Endothelial cell of umbilical vein (primary cell): Measurements from ENCODE around the gene TRIM52. TPM values are rescaled to one million over a fixed set of nuclear protein-coding genes. Genes with fewer than 3 reads are reported as not detected.

Experiments used
- BruUV-seq: library from RNA; stranded (reverse); fragments of 400-500 nt; replicated peaks from 2 replicates; lab custom pipeline; 2021; lab: Mats Ljungman, UMichigan
- CTCF ChIA-PET: fragments of 300-600, 350-600 bp; sonication (Branson Sonifier 250); formaldehyde crosslinking; loops from one replicate; lab custom pipeline; 2021; ENCODE audit warnings: antibody characterized with exemption, inconsistent platforms; lab: Charles Lee
- POLR2A ChIA-PET: fragments of 300-600, 350-600 bp; sonication (Branson Sonifier 250); formaldehyde crosslinking; loops from one replicate; lab custom pipeline; 2021; ENCODE audit warnings: antibody characterized with exemption, inconsistent platforms; lab: Charles Lee
- DNase-seq: peaks from one replicate; pipeline ENCODE4 v3.0.0-alpha.2; 2011; ENCODE audit warnings: low read depth, low spot score
- FAIRE-seq: peaks from 2 replicates; lab custom pipeline; 2011; peaks lifted over from hg19 to GRCh38; lab: Jason Lieb, UNC
- H2AFZ ChIP-seq: 2 replicates; pipeline ENCODE4 v1.6.0; 2012; ENCODE audit warnings: low read depth, low read length, control low read depth, inconsistent platforms
- H3K27ac ChIP-seq: 2 replicates; pipeline ENCODE4 v1.5.1; 2011; ENCODE audit warnings: low read depth, mild to moderate bottlenecking, control low read depth, low read length, moderate library complexity; ENCODE audit not compliant: insufficient read depth
- H3K27me3 ChIP-seq, 2 experiments: 2 replicates each; pipeline versions ENCODE4 v1.6.0 to v1.6.1; 2011; ENCODE audit warnings: low read length in 2 of 2, mixed read lengths in 1 of 2; ENCODE audit not compliant: control insufficient read depth in 2 of 2, insufficient read depth in 2 of 2
- H3K36me3 ChIP-seq, 2 experiments: 2 replicates in 1 of 2; 3 replicates in 1 of 2; pipeline ENCODE4 v1.5.1; 2011; ENCODE audit warnings: low read length in 2 of 2, mild to moderate bottlenecking in 1 of 2, moderate library complexity in 1 of 2; ENCODE audit not compliant: control insufficient read depth in 2 of 2, insufficient read depth in 2 of 2; ENCODE audit errors: extremely low read depth in 1 of 2
- H3K4me1 ChIP-seq: 3 replicates; pipeline ENCODE4 v1.5.1; 2011; ENCODE audit warnings: mild to moderate bottlenecking, low read length; ENCODE audit not compliant: control insufficient read depth, insufficient read depth; ENCODE audit errors: extremely low read depth
- H3K4me2 ChIP-seq: 2 replicates; pipeline ENCODE4 v1.6.1; 2011; ENCODE audit warnings: low read length, control low read depth, mixed read lengths; ENCODE audit not compliant: insufficient read depth
- H3K4me3 ChIP-seq, 3 experiments: fragments of 200-600 bp in 1 of 3; sonication (generic), shearing (Covaris generic) in 1 of 3; replicated peaks in 1 of 3; 2 replicates each; pipeline ENCODE4 v1.5.1; 2011 to 2016; ENCODE audit warnings: control low read depth in 3 of 3, low read length in 3 of 3, mild to moderate bottlenecking in 2 of 3, inconsistent platforms in 1 of 3, low read depth in 1 of 3, moderate library complexity in 1 of 3; ENCODE audit not compliant: insufficient read depth in 1 of 3
- H3K79me2 ChIP-seq: 2 replicates; pipeline ENCODE4 v1.6.0; 2012; ENCODE audit warnings: low read length, inconsistent platforms; ENCODE audit not compliant: control insufficient read depth, insufficient read depth
- H3K9ac ChIP-seq: replicated peaks from 2 replicates; pipeline ENCODE3; 2011; ENCODE audit warnings: low read length, control low read depth; ENCODE audit not compliant: insufficient read depth; ENCODE audit errors: extremely low read depth
- H3K9me1 ChIP-seq: replicated peaks from 3 replicates; pipeline ENCODE4 v1.6.0; 2011; ENCODE audit warnings: mild to moderate bottlenecking, low read length; ENCODE audit not compliant: control insufficient read depth, insufficient read depth; ENCODE audit errors: extremely low read depth
- H3K9me3 ChIP-seq: replicated peaks from 2 replicates; pipeline ENCODE4 v1.5.1; 2012; ENCODE audit warnings: low read length, inconsistent platforms; ENCODE audit not compliant: control insufficient read depth, insufficient read depth
- H4K20me1 ChIP-seq: replicated peaks from 2 replicates; pipeline ENCODE3; 2011; ENCODE audit warnings: mild to moderate bottlenecking, low read length; ENCODE audit not compliant: control insufficient read depth, insufficient read depth; ENCODE audit errors: extremely low read depth
- EZH2 ChIP-seq: IDR thresholded peaks from 2 replicates; pipeline ENCODE4 v1.6.1; 2012; ENCODE audit warnings: borderline replicate concordance, low read depth, mild to moderate bottlenecking, moderate library complexity, low read length, inconsistent platforms; ENCODE audit not compliant: severe bottlenecking
- FOS ChIP-seq: IDR thresholded peaks from 2 replicates; pipeline ENCODE4 v1.6.1; 2011; ENCODE audit warnings: mild to moderate bottlenecking, low read length, moderate library complexity, borderline replicate concordance; ENCODE audit not compliant: insufficient read depth
- GATA2 ChIP-seq: IDR thresholded peaks from 2 replicates; pipeline ENCODE4 v1.7.0; 2011; ENCODE audit warnings: low read depth, mild to moderate bottlenecking, moderate library complexity, mixed read lengths, low read length; ENCODE audit not compliant: insufficient read length, insufficient read depth
- JUN ChIP-seq: IDR thresholded peaks from 2 replicates; pipeline ENCODE4 v1.6.1; 2011; ENCODE audit warnings: borderline replicate concordance, low read depth; ENCODE audit not compliant: insufficient read length, insufficient read depth
- MYC ChIP-seq: IDR thresholded peaks from one replicate; pipeline ENCODE4 v1.6.1; 2011; ENCODE audit warnings: mild to moderate bottlenecking, low read depth, low read length
- POLR2A ChIP-seq: IDR thresholded peaks from 2 replicates; pipeline ENCODE4 v1.6.1; 2012; ENCODE audit warnings: low read depth, mild to moderate bottlenecking, control low read depth, low read length
- POLR2AphosphoS5 ChIP-seq: IDR thresholded peaks from 2 replicates; pipeline ENCODE4 v1.6.1; 2012; ENCODE audit warnings: low read depth, mild to moderate bottlenecking, control low read depth, low read length, moderate library complexity; ENCODE audit not compliant: insufficient read depth
- dilution Hi-C: fragments of 300-500 bp; cut with MboI; formaldehyde crosslinking; loops from one replicate; pipeline ENCODE4 v1.15.0; 2019; ENCODE audit warnings: low sequenced_read_pairs; ENCODE audit not compliant: extremely low pct_ligation_motif_present
- intact Hi-C: fragments of 100-400 bp; cut with micrococcal nuclease; formaldehyde crosslinking; loops from one replicate; pipeline ENCODE4 v1.10.0; 2022
- polyA plus RNA-seq, 4 experiments: library from polyadenylated mRNA; depleted of rRNA in 3 of 4; stranded (reverse) in 3 of 4; unstranded in 1 of 4; fragments of >200 nt; gene quantifications; 2 replicates each; pipeline versions ENCODE4 v1.2.1 to v1.2.3, GENCODE V29; 2011 to 2012; ENCODE audit warnings: missing spikeins in 1 of 4
- total RNA-seq: library from RNA; stranded (reverse); gene quantifications from 2 replicates; pipeline ENCODE4 v1.2.3, GENCODE V29; 2021
- TF ChIP-seq, protein P1 (sequence below), 2 donors: IDR thresholded peaks; 1 replicate in 1 of 2; 2 replicates in 1 of 2; pipeline ENCODE4 v1.5.1; 2011; ENCODE audit warnings: low read length in 2 of 2, mild to moderate bottlenecking in 2 of 2, moderate library complexity in 2 of 2, control low read depth in 1 of 2, inconsistent platforms in 1 of 2, low read depth in 1 of 2; ENCODE audit not compliant: insufficient read depth in 1 of 2; ENCODE audit errors: extremely low read depth in 1 of 2
- TF ChIP-seq, protein P2 (sequence below): IDR thresholded peaks from 2 replicates; pipeline ENCODE4 v1.6.1; 2011; ENCODE audit not compliant: insufficient read depth, insufficient read length

The TRIM52 gene
- total and polyA plus RNA-seq, 2 donors (not counting 3 experiments of a cell fraction or from before 2014, with no cell fraction given): 5.6 to 10.1 TPM

DNA sequence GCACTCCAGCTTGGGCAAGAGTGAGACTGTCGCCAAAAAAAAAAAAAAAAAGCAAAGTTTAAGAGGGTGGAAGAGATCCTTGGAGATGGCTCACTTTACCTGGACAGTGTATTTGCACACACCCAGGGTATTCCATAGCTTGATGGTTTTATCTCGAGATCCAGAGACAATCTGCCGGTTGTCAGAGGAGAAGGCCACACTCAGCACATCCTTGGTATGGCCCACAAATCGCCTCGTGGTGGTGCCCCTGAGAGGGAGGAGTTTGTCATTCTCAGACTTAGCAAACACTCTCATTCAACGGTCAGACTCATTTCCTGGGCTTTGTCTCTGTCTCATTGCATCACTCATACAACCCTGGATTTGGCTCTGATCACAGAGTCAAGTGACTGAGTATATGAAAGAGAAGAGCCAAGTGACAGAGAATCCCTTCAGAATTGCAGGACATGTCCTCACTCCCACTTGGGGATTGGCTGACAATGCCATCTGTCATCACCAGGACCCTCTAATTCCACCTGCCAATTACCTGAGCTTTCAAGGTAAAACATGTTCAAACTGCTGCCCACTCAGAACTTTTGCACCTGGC lies 19.5 kb downstream of the TRIM52 start:
- FAIRE-seq: peak; percentile 98
- H4K20me1 ChIP-seq: peaks cover 6% of the 10 kb centered on the region
- H3K27ac ChIP-seq: peak overlapping the region; percentile 91
- peak overlapping the region; percentile 91 for H3K9ac ChIP-seq
- DNase-seq: peak; percentile 83
- peaks cover 62% of the 10 kb centered on the region for H3K79me2 ChIP-seq
- H3K36me3 ChIP-seq: peaks cover 36 to 41% of the 10 kb centered on the region in 2 experiments
- peaks cover 30% of the 10 kb centered on the region for H3K4me1 ChIP-seq
- CTCF ChIA-PET: interaction anchor here (1.6 kb wide), 1 partner anchor 18 kb away, joined by 4 read pairs; the partner anchor contains the start of gene TRIM41
- peak overlapping the region; percentile 87 for H3K4me2 ChIP-seq
- H3K9me1 ChIP-seq: no peaks in the 10 kb centered on the region
- BruUV-seq: no TSS peak
- dilution Hi-C loops (no loop called here), intact Hi-C loops (loop anchor here (5.0 kb wide), 1 partner anchor 1544 kb away; the partner anchor contains the start of gene CANX)
- peak overlapping the region in 1 of 3 experiments; percentile 89 for H3K4me3 ChIP-seq
- no peak overlapping the region for H2AFZ ChIP-seq
- POLR2A ChIA-PET: no interaction called here
- TF ChIP-seq, protein P1, sequence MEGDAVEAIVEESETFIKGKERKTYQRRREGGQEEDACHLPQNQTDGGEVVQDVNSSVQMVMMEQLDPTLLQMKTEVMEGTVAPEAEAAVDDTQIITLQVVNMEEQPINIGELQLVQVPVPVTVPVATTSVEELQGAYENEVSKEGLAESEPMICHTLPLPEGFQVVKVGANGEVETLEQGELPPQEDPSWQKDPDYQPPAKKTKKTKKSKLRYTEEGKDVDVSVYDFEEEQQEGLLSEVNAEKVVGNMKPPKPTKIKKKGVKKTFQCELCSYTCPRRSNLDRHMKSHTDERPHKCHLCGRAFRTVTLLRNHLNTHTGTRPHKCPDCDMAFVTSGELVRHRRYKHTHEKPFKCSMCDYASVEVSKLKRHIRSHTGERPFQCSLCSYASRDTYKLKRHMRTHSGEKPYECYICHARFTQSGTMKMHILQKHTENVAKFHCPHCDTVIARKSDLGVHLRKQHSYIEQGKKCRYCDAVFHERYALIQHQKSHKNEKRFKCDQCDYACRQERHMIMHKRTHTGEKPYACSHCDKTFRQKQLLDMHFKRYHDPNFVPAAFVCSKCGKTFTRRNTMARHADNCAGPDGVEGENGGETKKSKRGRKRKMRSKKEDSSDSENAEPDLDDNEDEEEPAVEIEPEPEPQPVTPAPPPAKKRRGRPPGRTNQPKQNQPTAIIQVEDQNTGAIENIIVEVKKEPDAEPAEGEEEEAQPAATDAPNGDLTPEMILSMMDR (IDR thresholded peaks at IDR 0.05; ENCODE audit: extremely low read depth in 1 of 2, insufficient read depth in 1 of 2, low read depth in 1 of 2, low read length in 2 of 2): no peak
- TF ChIP-seq, protein P2, sequence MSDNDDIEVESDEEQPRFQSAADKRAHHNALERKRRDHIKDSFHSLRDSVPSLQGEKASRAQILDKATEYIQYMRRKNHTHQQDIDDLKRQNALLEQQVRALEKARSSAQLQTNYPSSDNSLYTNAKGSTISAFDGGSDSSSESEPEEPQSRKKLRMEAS: peak; percentile 55
- TF ChIP-seq MYC (peak; percentile 31), FOS (peak; percentile 16), EZH2 (no peak), JUN (peak; percentile 57), POLR2AphosphoS5 (peak; percentile 73), GATA2 (no peak), POLR2A (peak; percentile 14)
- no peaks in the 10 kb centered on the region for H3K9me3 ChIP-seq
- no peaks in the 10 kb centered on the region for H3K27me3 ChIP-seq
